ENCODE measurements around the gene RNF149.
A peak's percentile ranks its signal among the peaks of the same experiment; 100 is the strongest.
"Not testable (repeated sequence)": the region's sequence is repeated elsewhere in the genome, so short reads cannot be mapped to it uniquely, and the experiment has no call there.

RNF149 gene

DNA sequence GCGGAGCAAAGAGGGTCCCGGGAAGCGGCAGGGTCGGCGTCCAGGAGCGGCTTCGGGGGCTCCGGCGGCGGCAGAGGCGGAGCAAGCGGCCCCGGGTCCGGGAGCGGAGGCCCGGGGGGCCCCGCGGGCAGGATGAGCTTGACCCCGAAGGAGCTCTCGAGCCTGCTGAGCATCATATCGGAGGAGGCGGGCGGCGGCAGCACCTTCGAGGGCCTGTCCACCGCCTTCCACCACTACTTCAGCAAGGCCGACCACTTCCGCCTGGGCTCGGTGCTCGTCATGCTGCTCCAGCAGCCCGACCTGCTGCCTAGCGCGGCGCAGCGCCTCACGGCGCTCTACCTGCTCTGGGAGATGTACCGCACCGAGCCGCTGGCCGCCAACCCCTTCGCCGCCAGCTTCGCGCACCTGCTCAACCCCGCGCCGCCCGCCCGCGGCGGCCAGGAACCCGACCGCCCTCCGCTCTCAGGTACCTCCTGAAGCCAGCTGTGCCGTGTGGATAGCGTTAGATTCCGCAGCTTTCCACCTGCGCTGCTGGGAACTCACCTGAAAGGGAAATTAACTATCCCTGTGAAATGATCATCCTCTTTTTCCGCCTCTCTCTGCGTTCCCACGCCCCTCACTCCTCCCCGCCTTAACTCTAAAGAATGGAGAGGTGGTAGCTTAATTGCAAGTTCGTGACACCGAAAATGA lies 55.3 kb downstream of the RNF149 start:
- DNase-seq, result peak in 1 of 2 experiments; percentile 44

DNA sequence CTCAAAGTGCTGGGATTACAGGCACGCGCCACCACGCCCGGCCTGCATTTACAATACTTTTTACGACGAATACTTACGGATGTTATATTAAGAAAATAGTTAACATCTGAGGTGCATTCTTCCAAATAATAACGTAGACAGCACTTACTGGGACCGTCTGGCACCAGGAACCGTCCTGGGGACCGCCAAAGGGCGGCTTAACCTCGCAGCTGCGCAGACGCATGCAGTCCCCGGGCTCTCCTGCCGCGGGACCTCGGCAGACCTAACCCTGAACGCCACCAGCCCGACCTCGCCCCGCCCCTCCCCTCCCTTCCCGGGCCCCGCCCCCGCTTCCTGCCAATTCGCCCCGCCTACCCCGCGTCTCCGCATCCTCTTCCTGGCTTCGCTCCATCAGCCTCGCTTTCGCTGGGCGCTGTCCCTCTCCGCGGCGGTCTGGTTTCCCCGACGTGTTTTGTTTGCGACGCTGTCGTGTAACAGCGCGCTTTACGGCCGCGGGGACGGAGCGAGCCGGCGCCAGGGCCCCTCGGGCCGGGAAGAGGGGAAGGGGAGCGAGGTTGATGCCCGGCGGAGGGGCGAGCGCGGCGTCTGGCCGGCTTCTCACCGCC lies 56.0 kb downstream of the RNF149 start, which contains the start of gene CNOT11:
Gene CNOT11, plus strand, starts transcription at position 479 of the 605 bp plus-strand sequence. Its CDS starts 79 bp downstream, at position 558.
- DNase-seq, result peak; percentile 95 to 98

DNA sequence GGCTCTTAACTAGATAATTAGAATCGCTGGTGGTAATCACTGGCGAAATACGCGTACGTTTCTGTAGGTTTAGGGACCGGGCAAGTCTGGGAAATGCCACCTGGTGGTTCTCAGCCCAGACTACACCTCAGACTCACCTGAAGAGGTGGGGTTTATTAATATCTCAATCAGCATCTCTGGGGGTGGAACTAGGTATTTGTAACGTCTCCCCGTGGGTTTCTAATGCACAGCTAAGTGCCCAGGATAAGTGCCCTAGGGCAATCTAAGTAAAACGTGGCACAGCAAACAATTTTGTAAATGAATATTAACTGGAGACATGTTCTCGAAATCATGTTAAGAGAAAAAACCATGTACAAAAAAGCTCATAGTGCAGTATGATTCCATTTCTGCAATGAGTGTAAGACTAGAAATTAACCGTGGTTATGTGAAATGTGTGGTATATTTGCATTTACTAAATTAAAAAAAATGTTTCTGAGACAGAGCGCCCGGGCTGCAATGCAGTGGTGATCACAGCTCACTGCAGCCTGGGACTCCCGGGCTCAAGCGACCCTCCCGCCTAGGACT lies 56.6 kb downstream of the RNF149 start:
- no peak for DNase-seq

DNA sequence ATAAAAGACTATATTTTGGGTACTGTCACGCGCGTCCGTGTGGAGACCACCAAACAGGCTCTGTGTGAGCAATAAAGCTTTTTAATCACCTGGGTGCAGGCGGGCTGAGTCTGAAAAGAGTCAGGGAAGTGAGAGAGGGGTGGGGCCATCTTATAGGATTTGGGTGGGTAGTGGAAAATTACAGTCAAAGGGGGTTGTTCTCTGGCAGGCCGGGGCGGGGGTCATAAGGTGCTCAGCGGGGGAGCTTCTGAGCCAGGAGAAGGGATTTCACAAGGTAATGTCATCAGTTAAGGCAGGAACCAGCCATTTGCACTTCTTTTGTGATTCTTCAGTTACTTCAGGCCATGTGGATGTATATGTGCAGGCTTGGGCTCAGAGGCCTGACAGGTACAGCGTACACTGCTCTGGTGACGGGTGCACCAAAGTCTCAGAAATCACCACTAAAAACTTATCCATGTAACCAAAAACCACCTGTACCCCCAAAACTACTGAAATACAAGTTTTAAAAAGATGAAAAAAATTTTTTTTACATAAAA lies 57.2 kb downstream of the RNF149 start:
- DNase-seq, result not testable (repeated sequence)

DNA sequence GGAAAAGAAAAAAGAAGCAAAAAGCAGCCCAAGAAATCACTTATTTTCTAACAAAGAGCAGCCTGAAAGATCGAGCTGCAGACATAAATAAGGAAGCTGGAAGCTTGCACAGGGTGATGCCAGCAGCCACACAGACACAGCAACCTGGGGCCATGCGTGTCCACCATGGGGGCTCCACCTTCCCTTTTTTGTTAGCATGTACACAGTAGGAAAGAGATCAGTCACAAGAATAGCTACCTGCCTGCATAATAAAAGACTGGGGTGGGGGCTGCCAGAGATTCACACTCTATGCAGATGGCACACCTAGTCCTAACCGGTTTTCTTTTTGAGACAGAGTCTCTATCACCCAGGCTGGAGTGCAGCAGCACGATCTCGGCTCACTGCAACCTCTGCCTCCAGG lies 58.7 kb downstream of the RNF149 start:
- DNase-seq, result no peak

DNA sequence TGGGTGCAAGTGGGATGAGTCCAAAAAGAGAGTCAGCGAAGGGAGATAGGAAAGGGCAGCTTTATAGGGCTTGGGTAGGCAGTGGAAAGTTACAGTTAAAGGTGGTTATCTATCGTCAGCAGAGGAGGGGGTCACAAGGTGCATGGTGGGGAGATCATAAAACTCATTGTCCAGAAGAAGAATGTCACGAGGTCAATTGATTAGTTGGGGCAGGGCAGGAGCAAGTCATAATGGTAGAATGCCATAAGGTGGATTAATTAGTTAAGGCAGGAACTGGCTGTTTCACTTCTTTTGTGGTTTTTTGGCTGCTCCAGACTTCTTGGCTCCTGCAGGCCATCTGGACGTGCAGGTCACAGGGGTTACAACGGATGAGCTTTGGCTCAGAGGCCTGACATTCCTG lies 59.7 kb downstream of the RNF149 start:
- not testable (repeated sequence) for DNase-seq

DNA sequence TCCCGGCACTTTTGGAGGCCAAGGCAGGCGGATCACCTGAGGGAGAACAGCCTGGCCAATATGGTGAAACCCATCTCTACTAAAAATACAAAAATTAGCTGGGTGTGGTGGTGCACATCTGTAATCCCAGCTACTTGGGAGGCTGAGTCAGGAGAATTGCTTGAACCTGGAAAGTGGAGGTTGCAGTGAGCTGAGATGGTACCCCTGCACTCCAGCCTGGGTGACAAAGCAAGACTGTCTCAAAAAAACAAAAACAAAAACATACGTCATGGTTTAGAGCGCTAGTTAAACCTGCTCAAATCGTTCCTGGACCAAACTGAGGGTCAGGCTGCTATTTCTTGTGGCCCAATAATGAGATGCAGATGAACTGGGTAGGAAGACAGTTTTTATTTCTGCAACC lies 63.0 kb downstream of the RNF149 start:
- DNase-seq, result not testable (repeated sequence)

DNA sequence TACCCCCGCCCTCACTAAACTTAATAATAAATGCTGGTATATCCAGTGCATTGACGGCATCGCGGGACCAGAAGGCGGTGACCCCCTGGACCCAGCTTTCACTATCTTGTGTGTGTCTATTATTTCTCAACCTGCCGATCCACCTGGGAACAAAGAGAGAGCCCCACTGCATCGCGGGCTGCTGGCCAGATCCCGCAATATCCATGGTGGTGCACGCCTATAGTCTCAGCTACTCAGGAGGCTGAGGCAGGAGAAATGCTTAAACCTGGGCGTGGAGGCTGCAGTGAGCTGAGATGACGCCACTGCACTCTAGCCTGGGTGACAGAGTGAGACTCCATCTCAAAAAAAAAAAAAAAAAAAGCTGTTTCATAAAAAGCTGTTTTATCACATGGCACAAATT lies 63.6 kb downstream of the RNF149 start:
- DNase-seq, result not testable (repeated sequence)

DNA sequence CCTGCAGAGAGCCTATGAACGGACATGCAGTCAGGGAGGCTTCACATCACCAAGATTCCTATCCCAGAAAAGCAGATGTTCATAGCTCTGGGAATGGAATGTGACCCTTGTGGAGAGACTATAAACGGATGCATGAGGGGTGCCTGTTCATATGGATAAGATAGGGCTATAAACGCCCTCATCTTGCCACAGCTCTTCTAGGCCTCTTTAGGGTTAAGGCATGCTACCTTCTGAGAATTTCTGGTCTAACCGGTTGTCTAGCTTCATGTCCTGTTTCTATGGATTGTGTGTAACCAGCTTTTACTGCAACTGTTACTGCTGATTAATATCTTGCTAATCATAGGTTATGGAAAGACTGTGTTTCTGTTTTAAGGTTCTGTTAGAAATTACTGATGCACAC lies 64.1 kb downstream of the RNF149 start:
- DNase-seq, result not testable (repeated sequence)

DNA sequence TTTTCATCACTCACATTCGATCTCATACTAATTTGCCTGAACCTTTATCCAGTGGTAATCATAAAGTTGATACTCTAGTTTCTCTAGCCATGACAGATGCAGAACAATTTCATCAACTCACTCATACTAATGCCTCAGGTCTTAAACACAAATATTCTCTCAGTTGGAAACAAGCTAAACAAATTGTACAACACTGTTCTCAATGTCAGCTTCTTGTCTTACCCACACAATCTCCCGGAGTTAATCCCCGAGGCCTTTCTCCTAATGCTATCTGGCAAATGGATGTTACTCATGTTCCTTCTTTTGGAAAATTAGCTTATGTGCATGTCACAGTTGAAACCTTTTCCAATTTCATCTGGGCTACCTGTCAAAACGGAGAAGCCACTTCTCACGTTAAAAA lies 67.3 kb downstream of the RNF149 start:
- DNase-seq, result no peak

DNA sequence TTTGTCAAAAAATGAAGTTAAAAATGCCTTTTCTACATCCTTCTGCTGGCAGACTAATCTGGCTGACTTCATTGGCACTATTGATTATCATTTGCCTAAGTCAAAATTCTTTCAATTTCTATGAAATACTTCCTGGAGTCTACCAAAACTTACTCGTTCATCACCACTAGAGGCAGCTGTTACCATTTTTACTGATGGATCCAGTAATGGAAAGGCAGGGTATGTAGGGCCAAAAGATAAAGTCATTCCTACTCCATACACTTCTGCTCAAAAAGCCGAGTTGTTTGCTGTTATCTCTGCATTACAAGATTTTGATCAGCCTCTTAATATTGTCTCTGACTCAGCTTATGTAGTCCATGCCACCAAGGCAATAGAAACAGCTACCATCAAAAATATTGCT lies 67.8 kb downstream of the RNF149 start:
- DNase-seq, result peak in 1 of 2 experiments; percentile 7

DNA sequence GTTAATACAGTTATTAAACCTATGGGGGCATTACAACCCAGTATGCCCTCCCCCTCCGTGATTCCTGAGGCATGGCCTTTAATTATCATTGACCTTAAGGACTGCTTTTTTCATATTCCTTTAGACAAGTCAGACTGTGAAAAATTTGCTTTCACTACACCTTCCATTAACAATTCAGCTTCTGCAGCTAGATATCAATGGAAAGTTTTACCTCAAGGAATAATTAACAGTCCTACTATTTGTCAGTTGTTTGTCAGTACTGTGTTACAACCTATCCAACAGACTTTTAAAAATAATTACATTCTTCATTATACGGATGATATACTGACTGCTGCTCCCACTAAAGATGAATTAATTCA lies 68.8 kb downstream of the RNF149 start:
- DNase-seq, result not testable (repeated sequence)

DNA sequence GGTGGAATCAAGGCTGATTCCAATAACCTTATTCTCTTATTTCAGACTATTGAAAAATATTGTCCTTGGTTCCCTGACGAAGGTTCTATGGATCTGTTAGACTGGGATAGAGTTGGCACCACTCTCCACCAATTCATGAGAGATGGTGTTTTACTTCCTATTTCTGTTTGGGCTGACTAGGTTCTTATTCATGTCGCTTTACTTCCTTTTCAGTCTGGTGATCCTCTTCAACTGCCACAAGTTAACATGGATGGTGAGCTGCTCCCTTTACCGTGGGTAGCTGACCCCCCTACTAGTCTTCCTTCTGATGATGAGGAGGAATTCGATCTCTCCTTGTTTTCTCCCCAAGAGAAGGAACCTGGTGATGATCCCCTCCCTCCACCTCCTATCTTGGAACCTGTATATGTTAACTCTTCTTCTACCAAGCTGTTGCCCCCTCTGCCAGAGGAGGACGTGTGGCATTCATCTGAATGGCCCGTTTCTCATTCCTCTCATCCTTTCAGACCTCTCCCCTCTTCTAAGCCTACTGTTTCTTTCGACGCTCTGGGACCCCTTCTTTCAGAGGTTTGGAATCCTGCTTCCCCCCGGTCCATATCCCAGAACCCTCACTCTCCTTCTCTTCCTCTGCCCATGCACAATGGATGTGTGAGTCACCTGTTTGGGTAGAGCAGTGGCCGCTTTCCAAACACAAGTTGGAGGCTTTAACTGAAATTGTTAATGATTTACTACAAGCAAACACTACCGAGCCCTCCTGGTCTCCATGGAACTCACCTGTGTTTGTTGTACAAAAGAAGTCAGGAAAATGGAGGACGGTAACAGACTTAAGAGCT lies 69.4 kb downstream of the RNF149 start:
- no peak for DNase-seq

DNA sequence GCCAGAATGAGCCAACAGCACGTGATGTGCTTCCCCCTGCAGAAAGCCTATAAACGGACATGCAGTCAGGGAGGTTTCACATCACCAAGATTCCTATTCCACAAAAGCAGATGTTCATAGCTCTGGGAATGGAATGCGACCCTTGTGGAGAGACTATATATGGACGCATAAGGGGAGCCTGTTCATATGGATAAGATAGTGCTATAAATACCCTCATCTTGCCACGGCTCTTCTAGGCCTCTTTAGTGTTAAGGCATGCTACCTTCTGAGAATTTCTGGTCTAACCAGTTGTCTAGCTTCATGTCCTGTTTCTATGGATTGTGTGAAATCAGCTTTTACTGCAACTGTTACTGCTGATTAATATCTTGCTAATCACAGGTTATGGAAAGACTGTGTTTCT lies 70.6 kb downstream of the RNF149 start:
- not testable (repeated sequence) for DNase-seq

DNA sequence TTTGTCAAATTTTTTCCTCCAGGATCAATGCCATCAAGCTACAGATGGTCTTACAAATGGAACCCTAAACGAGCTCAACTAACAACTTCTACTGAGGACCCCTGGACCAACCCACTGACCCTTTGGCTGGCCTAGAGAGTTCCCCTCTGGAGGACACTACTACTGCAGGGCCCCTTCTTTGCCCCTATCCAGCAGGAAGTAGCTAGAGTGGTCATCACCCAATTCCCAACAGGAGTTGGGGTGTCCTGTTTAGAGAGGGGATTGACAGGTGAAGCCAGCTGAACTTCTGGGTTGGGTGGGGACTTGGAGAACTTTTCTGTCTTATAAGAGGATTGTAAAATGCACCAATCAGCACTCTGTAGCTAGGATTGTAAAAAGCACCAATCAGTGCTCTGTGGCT lies 72.5 kb downstream of the RNF149 start:
- not testable (repeated sequence) for DNase-seq

DNA sequence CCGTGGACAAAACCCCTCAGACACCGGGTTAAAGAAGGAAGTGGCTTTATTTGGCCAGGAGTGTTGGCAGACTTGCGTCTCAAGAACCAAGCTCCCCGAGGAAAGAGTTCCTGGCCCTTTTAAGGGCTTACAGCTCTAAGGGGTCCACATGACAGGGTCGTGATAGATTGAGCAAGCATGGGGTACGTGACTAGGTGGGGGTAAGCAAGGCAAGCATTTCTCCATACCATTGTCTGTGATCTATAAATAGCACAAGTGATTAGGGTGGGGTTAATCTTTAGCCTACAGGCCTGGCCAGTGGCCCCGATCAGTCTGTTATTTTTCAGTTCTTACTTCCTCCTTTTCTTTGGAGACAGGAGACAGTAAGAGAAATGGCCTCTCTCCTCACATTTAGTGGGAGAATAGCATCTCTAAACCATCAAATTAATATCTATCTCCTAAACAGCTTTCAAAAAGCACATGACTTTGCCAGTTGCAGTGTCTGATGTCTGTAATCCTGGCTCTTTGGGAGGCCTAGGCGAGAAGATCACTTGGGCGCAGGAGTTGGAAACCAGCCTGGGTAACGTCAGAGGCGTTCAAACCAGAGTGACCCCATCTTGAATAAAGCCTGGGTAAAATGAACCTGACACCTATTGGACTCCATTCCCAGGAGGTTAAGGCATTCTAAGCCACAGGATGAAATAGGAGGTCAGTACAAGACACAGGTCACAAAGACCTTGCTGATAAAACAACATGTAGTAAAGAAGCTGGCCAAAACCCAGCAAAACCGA lies 74.1 kb downstream of the RNF149 start:
- DNase-seq, result no peak

DNA sequence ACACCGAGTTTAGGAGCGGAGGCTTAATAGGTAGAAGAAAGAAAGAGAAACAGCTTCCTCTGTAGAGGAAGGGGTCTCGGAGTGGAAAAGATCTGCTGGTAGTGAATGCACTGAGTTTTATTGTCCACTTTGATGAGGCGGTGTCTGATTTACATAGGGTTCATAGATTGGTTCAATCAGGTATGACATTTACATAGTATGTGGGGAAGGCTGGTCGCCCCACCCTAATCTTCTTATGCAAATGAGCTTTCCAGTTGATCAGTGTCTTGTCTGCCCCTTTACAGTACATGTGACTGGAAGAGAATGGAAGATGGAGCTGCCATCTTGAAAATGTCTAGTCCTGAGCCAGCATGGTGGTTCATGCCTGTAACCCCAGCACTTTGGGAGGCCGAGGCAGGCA lies 75.7 kb downstream of the RNF149 start:
- no peak for DNase-seq

DNA sequence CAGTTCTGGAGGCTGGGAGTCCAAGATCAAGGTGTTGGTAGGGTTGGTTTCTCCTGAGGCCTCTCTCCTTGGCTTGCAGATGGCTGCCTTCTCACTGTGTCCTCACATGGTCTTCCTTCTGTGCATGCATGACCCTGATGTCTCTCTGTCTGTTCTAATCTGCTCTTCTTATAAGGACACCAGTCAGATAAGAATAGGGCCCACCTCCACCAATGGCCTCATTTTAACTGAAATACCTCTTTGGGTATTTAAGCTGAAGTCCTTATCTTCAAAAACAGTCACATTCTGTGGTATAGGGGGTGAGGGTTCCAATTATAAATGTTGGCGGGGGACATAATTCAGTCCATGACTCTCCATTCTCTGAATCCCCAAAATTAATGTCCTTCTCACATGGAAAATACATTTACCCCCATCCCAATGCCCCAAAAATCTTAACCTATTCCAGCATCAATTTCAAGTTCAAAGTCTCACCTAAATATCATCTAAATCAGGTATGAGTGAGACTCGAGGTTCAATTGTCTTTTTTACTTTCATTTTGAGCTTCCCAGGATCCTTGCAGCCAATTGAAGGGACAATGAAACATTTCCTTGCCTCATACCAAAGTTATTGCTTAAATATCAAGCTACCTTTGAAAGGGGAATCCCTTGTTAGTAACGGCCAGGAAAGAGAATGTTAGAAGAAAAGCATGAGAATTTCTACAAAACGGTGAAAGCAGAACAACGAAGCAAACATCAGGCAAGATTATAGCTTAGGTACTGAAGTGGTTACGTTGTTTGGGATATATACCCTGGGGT lies 76.4 kb downstream of the RNF149 start:
- DNase-seq, result no peak

DNA sequence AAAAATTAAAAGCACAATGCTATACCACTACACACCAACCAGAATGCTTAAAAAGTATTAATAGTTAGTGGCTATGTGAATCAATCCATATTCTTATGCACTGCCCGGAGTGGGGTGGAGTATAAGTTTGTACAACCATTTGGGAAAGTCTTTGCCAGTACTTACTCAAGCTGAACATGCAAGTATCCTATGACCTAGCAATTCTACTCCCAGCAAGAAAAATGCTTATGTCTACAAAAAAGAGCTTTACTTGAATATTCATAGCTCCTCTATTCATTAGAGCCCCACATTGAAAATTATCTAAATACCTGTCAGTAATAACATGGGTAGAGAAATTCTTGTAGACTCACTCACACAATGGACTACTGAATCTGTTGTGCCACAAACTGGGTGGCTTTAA lies 77.3 kb downstream of the RNF149 start:
- no peak for DNase-seq

DNA sequence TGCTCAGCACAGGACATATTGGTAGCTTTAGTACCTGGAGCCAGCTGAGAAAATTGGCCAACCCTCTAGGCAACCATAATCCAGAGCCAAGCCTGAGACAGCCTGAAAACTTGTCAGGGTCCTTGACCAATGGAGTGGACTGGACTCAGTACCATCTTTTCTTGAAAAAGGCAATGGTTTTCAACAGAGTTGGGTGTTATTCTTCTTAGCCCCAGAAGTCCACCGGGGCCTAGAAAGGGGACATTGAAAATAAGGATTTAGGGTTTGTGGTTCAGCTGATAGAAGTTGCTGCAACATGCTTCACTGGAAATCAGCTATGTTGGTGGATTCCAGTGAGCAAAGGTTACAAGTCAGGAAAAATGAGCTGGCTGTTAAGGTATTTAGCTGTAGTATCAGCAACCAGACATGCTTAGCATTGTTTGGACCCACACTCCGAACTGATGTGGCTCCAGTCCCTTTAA lies 77.9 kb downstream of the RNF149 start:
- no peak for DNase-seq

All from NCI-H446 (cell line).